HEK293T (cell line): ENCODE measurements around the gene INCA1.

ENCODE experiments used
- BHLHE40 ChIP-seq: fragments of 450-650 bp; IDR thresholded peaks from 2 replicates; pipeline ENCODE4 v1.6.1; 2016; ENCODE audit warnings: mild to moderate bottlenecking, moderate library complexity, borderline replicate concordance
- CTBP1 ChIP-seq: fragments of 450-650 bp; IDR thresholded peaks from 2 replicates; pipeline ENCODE4 v1.6.1; 2016; ENCODE audit warnings: borderline replicate concordance
- ELF4 ChIP-seq: fragments of 450-650 bp; IDR thresholded peaks from 2 replicates; pipeline ENCODE4 v1.6.1; 2017; ENCODE audit warnings: antibody characterized with exemption
- FOXA1 ChIP-seq: fragments of 450-650 bp; IDR thresholded peaks from 2 replicates; pipeline ENCODE4 v1.6.1; 2016; ENCODE audit warnings: mild to moderate bottlenecking
- FOXK2 ChIP-seq: fragments of 450-650 bp; IDR thresholded peaks from 2 replicates; pipeline ENCODE4 v1.6.1; 2016; ENCODE audit warnings: mild to moderate bottlenecking
- FOXM1 ChIP-seq: fragments of 450-650 bp; IDR thresholded peaks from 2 replicates; pipeline ENCODE4 v1.6.1; 2017; ENCODE audit warnings: mild to moderate bottlenecking, borderline replicate concordance
- HDGF ChIP-seq: fragments of 450-650 bp; IDR thresholded peaks from 2 replicates; pipeline ENCODE4 v1.6.1; 2017; ENCODE audit warnings: antibody characterized with exemption, borderline replicate concordance
- L3MBTL2 ChIP-seq: fragments of 450-650 bp; conservative IDR thresholded peaks from 2 replicates; pipeline ENCODE4 v1.6.1; 2016; ENCODE audit warnings: mild to moderate bottlenecking
- NFRKB ChIP-seq: fragments of 450-650 bp; IDR thresholded peaks from 2 replicates; pipeline ENCODE4 v1.6.1; 2016; ENCODE audit warnings: mild to moderate bottlenecking, moderate library complexity
- SP1 ChIP-seq: fragments of 450-650 bp; IDR thresholded peaks from 2 replicates; pipeline ENCODE4 v1.6.1; 2017

DNA sequence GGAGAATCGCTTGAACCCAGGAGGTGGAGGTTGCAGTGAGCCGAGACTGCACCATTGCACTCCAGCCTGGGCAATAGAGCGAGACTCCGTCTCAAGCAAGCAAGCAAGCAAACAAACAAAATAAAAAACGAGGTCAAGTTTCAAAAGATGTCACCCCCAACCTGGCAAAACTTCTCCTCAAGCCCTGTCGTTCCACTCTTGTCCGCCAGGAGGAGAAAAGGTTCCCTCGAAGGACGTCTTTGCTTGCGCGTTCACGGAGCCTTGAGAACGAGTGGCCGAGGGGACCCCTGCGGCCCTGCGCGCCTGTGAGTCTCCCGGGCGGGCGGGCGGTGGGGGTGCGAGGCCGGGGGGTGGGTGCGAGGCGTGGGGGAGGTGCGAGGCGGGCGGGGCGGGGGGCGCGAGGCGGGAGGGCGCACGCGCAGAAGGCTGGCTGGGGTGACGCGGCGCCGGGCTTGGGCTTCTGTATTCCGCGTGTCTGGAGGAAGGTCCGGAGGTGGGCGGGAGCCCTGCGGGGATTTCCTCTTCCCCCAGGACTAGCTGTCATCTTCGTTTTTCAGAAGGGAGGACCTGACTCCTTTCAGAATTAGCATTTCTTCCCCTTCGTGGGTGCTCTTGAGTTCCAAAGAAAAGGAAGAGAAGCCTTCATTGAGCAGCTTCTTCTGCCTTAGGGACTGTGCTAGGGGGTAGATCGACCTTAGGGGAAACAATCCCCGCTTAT, 34.2 kb upstream of the INCA1 start:
- no peak for TF ChIP-seq HDGF
- peak; percentile 76 for TF ChIP-seq L3MBTL2
- no peak for TF ChIP-seq BHLHE40
- no peak for TF ChIP-seq NFRKB
- TF ChIP-seq SP1: no peak
- no peak for TF ChIP-seq ELF4
- TF ChIP-seq FOXA1: no peak
- TF ChIP-seq FOXM1: no peak
- no peak for TF ChIP-seq FOXK2
- no peak for TF ChIP-seq CTBP1
